Fibroblast of gingiva (primary cell): ENCODE data around the gene PRM3.
A peak's percentile ranks its signal among the peaks of the same experiment; 100 is the strongest.

Source experiments
- DNase-seq: peaks from one replicate; pipeline ENCODE4 v3.0.0-alpha.2; 2011; ENCODE audit warnings: low read depth

Gene PRM3, protein sequence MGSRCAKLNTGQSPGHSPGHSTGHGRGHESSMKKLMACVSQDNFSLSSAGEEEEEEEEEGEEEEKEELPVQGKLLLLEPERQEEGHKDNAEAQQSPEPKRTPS

DNA sequence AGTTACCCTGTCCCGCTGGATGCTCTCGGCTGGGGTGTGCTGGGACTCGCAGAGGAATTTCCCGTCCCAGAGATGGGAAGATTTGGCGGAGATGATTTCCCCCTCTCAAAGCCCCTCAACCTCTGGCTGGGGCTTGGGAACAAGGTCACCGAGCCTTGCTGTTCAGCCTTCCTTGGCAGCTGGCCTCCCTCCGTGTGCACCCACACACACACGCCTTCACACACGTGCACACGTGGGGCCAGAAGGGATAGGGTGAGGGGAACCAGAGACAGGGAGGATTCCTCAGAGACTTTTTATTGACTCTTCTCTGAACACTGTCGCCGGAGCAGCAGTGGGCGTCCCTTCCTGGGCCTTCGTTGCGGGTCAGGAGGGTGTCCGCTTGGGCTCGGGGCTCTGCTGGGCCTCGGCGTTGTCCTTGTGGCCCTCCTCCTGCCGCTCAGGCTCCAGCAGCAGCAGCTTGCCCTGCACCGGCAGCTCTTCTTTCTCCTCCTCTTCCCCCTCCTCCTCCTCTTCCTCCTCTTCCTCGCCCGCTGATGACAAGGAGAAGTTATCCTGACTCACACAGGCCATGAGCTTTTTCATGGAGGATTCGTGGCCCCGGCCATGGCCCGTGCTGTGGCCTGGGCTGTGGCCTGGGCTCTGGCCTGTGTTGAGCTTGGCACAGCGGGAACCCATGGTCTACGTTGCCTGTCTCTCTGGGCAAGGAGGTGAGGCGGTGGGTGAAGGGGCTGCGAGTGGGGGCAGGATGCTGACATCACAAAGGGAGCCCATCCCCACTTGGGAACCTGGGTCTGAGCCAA is at the start of gene PRM3:
TSS of gene PRM3 (minus strand) at position 709 of the 800 bp plus-strand sequence. CDS start at position 675, 34 bp downstream.
- DNase-seq = no peak

GRCh38 chr16:11322823-11323222 is 49.4 kb upstream of the PRM3 start:
- DNase-seq = no peak

DNA sequence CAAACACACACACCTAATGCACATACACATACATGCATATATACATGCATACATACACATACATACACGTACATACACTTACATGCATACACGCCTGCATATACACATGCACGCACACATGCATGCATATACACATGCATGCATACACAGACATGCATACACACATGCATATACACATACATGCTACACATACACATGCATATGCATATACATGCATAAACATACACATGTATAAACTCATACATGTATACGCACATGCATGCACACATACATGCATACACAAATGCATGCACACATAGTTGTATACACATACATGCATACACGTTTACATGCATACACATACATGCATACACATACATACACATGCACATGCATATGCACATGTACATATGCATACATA is 48.2 kb upstream of the PRM3 start:
- no peak for DNase-seq

DNA sequence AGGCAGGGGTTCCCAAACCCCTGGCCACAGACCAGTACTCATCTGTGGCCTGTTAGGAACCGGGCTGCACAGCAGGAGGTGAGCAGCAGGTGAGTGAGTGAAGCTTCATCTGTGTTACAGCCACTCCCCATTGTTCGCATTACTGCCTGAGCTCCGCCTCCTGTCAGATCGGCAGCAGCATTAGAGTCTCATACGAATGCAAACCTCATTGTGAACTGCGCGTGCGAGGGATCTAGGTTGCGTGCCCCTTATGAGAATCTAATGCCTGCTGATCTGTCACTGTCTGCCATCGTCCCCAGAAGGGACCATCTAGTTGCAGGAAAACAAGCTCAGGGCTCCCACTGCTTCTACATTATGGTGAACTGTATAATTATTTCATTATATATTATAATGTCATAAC is 46.7 kb upstream of the PRM3 start:
- DNase-seq = no peak

DNA sequence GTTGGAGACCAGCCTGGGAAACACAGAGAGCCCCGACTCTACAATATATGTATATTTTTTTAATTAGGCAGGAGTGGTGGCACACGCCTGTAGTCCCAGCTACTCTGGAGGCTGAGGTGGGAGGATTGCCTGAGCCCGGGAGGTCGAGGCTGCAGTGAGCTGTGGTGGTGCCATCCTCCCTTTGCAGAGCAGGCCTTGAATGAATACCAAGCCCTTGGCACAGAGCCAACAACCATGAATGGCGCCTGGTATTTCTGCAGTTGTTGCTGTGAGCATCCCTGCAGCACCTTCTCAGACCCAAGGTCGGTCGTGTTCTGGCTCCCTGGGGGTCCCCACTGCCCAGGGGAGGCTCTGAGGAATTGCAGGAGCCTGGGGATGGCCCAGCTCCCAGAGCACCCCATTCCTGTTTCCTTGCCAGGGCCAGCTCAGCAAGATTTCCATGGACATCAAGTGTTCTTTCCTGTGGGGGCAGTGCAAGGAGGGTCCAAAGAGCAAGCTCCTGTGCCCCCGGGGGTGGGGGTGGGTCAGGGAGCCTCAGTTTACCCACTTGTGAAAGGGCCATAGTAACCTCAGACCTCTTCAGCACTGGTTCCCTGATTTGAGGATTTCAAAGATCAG is 46.2 kb upstream of the PRM3 start:
- no peak for DNase-seq

DNA sequence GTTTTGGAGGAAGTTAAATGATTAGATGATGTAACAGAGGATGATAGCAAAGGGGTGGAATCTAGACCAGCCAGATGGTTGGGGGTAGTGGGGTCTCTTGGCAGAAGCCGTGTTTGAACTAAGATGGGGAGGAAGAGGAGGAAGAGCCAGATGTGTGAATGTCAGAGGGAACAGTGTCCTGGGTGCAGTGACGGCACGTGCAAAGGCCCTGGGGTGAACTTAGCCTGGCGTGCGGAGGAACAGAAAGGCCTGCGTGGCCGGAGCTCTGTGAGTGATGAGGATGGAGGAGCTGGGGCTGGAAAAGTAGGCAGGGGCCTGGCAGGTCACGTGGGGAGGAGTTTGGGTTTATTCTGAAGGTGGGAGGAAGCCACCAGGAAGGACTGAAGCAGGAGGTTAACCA is 45.4 kb upstream of the PRM3 start:
- DNase-seq = no peak

DNA sequence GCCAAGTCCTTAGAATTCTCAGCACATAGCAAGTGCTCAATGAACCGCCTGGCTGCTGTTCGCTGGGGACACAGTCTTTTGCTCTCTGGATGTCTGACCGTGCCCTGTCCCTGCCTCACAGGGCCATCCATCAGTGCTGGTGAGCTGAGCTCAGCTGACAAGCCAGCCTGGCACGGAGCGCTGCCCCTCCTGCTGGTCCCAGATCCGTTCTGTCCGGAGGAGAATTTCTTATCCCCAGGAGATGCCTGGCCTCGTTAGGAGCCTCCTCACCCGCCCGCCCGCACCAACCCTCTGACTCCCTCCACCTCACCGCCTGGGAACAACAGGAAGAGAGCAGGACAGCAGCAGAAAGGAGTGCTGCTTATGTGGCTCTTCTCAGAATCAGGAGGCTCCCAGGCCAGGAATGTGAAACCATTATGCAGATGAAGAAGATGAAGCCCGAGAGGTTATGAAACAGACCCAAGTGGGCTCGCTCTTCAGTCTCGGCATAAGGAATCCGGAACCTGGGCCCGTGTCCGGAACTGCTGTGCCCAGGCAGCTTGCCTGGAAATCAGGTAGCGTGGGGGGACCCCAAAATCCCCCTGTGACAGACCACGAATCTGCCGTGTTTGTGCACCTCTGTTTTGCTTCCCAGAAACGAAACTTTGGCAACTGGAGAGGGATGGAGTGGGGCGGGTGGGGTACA is 43.0 kb upstream of the PRM3 start:
- DNase-seq = no peak

GRCh38 chr16:11315510-11315909 is 42.1 kb upstream of the PRM3 start:
- no peak for DNase-seq

DNA sequence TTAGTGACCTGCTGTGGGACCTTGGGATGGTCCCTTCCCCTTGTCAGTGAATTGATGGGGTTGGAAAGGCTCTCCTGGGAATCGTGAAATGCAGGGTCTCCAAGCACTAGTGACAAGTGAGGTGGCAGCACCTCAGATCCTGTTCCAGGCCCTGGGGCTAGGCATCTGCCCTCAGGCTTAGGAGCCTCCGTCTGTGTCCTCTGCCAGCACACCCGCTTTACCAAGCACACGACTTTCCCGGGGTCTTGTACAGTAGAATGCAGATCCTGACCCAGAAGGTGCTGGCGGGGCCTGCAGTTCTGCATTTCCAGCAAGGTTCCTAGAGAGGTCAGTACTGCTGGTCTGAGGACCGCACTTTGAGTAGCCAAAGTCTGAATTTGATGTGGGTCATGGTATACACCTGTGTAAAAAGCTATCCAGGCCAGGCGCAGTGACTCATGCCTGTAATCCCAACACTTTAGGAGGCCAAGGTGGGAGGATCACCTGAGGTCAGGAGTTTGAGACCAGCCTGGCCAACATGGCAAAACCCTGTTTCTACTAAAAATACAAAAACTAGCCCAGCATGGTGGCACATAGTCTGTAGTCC is 41.0 kb upstream of the PRM3 start:
- DNase-seq = no peak

DNA sequence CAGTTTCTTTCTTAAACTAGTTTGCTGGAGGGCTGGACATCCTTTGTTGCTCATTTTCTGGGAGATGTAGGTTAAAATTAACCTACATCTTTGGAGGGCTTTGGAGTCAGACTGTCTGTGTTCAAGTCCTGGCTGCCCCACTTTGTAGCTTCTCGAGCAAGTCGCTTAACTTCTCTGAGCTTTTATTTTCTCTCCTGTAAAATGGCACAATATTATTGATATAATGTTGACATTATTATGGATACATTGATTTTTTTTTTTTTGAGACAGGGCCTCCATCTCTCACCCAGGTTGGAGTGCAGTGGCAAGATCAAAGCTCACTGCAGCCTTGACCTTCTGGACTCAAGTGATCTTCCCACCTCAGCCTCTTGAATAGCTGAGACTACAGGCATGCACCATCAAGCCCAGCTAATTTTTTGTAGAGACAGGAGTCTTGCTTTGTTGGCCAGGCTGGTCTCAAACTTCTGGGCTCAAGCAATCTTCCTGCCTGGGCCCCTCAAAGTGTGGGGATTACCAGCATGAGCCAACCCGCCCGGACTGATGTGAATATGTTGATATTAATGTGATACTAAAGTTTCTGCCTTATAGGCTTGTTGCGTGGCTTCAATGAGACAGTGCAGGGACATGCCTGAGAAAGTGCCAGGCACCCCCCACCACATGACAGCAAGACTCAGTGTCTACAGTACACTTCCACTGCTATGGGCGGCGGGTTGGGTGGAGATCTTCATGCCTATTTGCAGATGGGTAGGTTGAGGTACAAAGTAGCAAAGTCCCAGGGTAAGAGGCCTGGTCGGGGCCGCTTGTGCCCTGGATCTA is 40.3 kb upstream of the PRM3 start:
- no peak for DNase-seq

- peak; percentile 54 for DNase-seq
These were observed 39.5 kb upstream of the PRM3 start for GRCh38 chr16:11312718-11313492.

GRCh38 chr16:11310997-11311561 is 37.6 kb upstream of the PRM3 start:
- no peak for DNase-seq

DNA sequence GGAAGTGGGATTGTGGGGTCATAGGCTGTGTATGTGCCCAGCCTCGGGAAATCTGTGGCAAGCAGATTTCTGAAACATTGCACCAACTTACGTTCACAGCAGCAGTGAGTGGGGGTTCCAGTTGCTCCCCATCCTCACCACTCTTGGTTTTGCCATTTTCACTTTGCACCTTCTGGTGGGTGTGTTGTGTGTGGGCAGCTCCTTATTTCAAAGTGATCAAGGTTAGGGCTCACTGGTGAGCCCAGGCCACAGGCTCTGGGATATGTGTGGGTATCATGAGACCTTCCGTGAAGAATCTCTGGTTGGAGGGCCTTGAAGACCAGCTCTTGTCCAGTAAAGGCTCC is 37.2 kb upstream of the PRM3 start:
- no peak for DNase-seq

- no peak for DNase-seq
These were observed 36.6 kb upstream of the PRM3 start for GRCh38 chr16:11309895-11310633.

- no peak for DNase-seq
These were observed 35.3 kb upstream of the PRM3 start for GRCh38 chr16:11308493-11309283.

- DNase-seq = no peak
These were observed 34.4 kb upstream of the PRM3 start for GRCh38 chr16:11307639-11308492.

GRCh38 chr16:11306997-11307638 is 33.7 kb upstream of the PRM3 start:
- no peak for DNase-seq

DNA sequence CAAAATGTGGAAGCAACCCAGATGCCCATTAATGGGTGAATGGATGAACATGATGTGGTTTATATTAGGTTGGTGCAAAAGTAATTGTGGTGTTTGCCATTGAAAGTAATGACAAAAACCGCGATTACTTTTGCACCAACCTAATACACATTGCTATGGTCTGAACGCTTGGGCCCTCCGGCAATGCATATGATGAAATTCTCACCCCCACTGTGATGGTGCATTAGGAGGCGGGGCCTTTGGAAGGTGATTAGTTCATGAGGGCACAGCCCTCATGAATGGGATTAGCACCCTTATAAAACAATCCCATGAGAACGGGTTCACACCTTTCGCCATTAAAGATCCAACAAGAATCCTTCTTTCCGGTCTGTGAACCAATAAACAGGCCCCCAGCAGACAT is 33.0 kb upstream of the PRM3 start:
- DNase-seq = no peak
